Measurements from ENCODE around the gene SLC7A1.

SLC7A1 gene

DNA sequence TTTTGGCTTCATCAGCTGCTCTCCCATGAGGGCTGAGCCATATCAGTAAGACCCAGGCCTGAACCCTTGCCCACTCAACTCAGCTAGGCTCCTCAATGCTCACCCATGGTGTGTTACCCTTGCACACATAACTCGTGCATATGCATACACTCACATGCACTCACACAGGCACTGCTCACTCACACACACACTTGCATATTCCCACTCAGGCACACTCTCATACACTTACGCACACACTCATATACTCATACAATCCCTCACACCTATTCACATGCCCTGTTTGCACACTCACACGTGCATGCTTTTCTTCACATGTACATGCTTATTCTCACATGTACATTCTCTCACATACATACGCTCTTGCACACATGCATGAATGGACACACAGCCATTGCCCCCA, 93.8 kb downstream of the SLC7A1 start:
- Mint-ChIP-seq H3K27me3 (ENCODE audit: low read depth) (peaks cover 30% of the 10 kb centered on the region), H3K4me1 (peaks cover 81% of the 10 kb centered on the region), H3K4me3 (no peak overlapping the region), H3K36me3 (ENCODE audit: low read depth) (no peaks in the 10 kb centered on the region), H3K9me3 (no peaks in the 10 kb centered on the region), H3K27ac (no peak overlapping the region)
- TF ChIP-seq, protein P1, sequence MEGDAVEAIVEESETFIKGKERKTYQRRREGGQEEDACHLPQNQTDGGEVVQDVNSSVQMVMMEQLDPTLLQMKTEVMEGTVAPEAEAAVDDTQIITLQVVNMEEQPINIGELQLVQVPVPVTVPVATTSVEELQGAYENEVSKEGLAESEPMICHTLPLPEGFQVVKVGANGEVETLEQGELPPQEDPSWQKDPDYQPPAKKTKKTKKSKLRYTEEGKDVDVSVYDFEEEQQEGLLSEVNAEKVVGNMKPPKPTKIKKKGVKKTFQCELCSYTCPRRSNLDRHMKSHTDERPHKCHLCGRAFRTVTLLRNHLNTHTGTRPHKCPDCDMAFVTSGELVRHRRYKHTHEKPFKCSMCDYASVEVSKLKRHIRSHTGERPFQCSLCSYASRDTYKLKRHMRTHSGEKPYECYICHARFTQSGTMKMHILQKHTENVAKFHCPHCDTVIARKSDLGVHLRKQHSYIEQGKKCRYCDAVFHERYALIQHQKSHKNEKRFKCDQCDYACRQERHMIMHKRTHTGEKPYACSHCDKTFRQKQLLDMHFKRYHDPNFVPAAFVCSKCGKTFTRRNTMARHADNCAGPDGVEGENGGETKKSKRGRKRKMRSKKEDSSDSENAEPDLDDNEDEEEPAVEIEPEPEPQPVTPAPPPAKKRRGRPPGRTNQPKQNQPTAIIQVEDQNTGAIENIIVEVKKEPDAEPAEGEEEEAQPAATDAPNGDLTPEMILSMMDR (IDR thresholded peaks at IDR 0.05; ENCODE audit: unreplicated experiment in 3 of 3) = no peak

GRCh38 chr13:29500386-29500785, 95.1 kb downstream of the SLC7A1 start:
- Mint-ChIP-seq H3K27me3 (ENCODE audit: low read depth) (peaks cover 30% of the 10 kb centered on the region), H3K9me3 (no peaks in the 10 kb centered on the region)

DNA sequence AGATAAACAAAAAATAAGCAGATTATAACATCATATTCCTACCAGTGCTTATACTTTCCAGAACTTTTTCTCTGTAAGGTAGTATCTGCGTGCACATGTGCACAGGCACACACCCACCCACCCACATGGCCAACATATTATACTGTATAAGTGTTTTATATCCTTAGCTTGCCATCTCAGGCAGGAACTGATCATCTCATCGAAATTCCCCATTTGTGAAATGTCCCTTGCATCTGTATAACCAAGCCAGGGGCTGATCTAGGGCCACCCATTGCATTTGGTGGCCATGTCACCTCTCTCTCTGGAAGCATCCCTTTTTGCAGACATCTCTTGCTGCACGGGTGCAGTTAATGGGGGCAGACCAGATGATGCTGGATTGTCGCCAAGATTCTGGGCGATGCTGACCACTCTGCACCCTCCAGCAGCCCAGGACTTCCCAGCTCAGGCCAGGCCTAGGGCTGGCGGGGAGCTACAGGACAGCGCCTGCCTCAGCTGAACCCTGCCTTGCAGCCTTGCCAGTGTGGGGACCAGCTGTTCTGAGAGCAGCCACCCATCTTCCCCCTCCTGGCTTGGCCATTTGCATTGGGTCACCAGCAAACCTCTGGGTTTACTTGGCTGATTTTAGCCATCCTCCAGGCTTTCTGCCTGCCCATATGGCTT, 95.9 kb downstream of the SLC7A1 start:
- Mint-ChIP-seq H3K27me3 (ENCODE audit: low read depth) (peaks cover 26% of the 10 kb centered on the region), H3K9me3 (no peaks in the 10 kb centered on the region), H3K4me1 (peaks cover 73% of the 10 kb centered on the region), H3K27ac (peak overlapping the region in 2 of 3 experiments; percentile 41 to 46), H3K4me3 (peak overlapping the region in 1 of 3 experiments; percentile 37), H3K36me3 (ENCODE audit: low read depth) (no peaks in the 10 kb centered on the region)
- TF ChIP-seq, protein P1 (IDR thresholded peaks at IDR 0.05; ENCODE audit: unreplicated experiment in 3 of 3) = no peak

More at GRCh38 chr13:29500386-29500785, 95.1 kb downstream of the SLC7A1 start:
- no peak overlapping the region for H3K4me3 Mint-ChIP-seq
- H3K36me3 Mint-ChIP-seq (ENCODE audit: low read depth) = no peaks in the 10 kb centered on the region
- TF ChIP-seq, protein P1 (IDR thresholded peaks at IDR 0.05; ENCODE audit: unreplicated experiment in 3 of 3) = no peak
- H3K27ac Mint-ChIP-seq = peak overlapping the region; percentile 21 to 74 (median 39)
- peaks cover 79% of the 10 kb centered on the region for H3K4me1 Mint-ChIP-seq

DNA sequence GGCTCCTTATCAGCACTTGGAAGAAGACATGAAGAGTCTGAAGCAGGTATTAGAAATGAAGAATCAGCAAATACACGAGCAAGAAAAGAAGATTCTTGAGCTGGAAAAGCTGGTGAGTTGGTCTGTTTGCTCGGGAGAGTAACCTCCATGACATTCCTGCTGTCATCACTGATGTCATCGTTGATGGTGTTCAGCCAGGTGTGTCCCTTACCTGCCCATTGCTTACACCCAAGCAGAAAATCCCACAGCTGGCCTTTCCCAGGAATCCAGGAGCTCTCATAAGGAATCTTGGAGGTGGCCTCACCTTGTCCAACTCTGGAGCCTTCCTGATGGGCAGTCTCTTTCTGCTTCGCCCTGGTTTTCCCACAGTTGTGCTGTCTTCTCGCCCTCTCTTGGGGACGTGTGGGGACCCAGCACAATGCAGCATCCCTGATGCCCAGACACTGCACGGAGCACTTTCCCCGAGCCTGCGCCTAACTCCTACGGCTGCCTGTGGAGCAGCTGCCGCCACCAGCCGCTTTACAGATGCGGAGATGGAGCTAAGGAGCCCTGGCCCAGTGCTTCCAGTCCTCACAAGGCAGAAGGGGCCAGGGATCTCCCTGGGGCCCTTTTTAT, 97.0 kb downstream of the SLC7A1 start:
- no peaks in the 10 kb centered on the region for H3K9me3 Mint-ChIP-seq
- peaks cover 28% of the 10 kb centered on the region for H3K27me3 Mint-ChIP-seq (ENCODE audit: low read depth)
- H3K36me3 Mint-ChIP-seq (ENCODE audit: low read depth) = no peaks in the 10 kb centered on the region
- TF ChIP-seq, protein P1 (IDR thresholded peaks at IDR 0.05; ENCODE audit: unreplicated experiment in 3 of 3) = no peak
- H3K4me1 Mint-ChIP-seq = peaks cover 75% of the 10 kb centered on the region
- no peak overlapping the region for H3K4me3 Mint-ChIP-seq
- no peak overlapping the region for H3K27ac Mint-ChIP-seq

DNA sequence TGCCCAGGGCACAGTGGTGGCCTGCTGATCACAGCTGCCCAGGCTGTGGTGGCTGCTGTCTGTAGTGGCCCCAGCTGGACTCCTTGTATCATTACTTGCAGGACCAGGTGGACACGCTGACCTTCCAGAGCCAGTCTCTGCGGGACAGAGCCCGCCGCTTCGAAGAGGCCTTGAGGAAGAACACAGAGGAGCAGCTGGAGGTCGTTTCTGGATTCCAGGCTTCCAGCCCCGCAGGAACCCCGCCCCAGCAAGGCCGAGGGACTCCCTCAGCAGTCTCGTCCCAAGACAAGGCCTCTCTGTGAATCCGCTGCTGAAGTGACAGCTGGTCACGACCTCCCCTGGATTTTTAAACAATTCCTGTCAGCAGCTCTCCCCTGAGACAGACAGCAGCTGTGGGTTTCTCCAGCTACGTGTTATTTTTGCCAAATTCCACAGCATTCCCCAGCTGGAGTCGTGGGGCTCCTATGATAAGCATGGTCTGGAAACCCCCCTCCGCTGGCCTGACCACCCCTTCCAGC, 98.3 kb downstream of the SLC7A1 start:
- TF ChIP-seq, protein P1 (IDR thresholded peaks at IDR 0.05; ENCODE audit: unreplicated experiment in 3 of 3) = no peak
- Mint-ChIP-seq H3K4me1 (peaks cover 65% of the 10 kb centered on the region), H3K36me3 (ENCODE audit: low read depth) (no peaks in the 10 kb centered on the region), H3K4me3 (peak overlapping the region; percentile 30 to 55 (median 51)), H3K27me3 (ENCODE audit: low read depth) (peaks cover 26% of the 10 kb centered on the region), H3K9me3 (no peaks in the 10 kb centered on the region), H3K27ac (peak overlapping the region; percentile 77 to 96 (median 85))

Measured in nephron (organoid).